HG03432 (cell line): ENCODE results near the gene APOM.

Experiments
- ATAC-seq: cut with Tn5 transposase; IDR thresholded peaks from one replicate; pipeline ENCODE4 v1.9.1; 2021; ENCODE audit warnings: mild to moderate bottlenecking, moderate library complexity; ENCODE audit not compliant: unreplicated experiment

Gene APOM

DNA sequence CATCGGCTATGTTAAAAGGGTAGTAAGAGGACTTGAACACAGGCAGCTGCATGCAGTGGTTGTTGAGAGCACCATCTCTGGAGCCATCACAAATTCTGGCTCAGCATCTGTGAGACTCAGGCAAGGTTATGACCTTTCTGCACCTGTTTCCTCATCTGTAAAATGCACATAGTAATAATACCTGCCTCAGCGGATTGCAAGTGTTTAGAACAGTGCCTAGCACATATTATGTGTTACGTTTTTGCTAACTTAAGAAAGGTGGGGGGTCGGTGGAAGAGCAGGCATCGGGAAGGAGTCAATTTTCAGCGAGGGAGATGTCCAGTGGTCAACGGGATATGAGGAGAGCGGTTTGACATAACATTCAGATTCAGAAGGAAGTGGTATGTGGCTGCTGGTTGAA is 22.3 kb downstream of the APOM start:
- ATAC-seq = no peak

DNA sequence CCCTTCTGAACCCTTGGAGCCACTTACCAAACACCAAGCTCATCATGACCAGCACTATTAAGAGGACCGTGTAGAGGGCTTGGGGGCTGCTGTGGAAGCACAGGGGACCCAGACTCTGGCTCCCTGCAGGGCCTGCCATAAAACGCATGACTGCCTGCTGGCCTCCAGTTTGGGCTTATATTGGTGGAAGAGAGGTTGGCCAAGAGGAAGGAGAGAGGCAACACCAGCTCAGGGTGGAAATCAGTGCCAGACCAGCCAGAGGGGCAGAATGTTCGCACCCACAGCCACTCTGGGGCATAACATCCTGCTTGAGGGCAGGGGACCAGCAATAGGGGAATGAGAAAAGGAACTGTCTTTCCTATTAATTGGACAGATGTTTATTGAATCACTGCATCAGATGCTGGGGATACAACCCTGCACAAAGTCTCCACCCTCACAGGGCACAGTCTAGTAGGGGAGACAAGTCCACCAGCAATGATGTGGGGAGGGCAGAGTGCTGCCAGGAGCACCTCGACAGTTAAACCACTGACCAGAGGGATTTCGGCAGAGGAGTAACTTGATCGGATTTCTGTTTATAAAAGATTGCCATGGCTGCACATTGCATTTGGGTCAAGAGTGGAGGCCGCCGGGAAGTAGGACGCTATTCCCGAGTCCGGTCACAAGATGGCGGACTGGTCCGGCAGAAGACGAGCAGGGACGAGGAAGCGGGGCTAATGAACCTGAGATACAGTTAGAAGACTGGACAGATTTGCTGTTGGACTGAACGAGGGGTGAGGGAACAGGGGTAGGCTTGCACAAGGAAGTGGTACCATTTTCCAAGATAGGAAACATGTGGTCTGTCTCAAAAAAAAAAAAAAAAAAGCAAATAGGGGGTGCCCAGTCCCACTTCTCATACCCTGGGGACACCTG is 24.8 kb downstream of the APOM start, which contains the start of gene LY6G5C:
TSS of gene LY6G5C (minus strand) at position 842 of the 909 bp plus-strand sequence. CDS start at position 148, 694 bp downstream.
- ATAC-seq = no peak

DNA sequence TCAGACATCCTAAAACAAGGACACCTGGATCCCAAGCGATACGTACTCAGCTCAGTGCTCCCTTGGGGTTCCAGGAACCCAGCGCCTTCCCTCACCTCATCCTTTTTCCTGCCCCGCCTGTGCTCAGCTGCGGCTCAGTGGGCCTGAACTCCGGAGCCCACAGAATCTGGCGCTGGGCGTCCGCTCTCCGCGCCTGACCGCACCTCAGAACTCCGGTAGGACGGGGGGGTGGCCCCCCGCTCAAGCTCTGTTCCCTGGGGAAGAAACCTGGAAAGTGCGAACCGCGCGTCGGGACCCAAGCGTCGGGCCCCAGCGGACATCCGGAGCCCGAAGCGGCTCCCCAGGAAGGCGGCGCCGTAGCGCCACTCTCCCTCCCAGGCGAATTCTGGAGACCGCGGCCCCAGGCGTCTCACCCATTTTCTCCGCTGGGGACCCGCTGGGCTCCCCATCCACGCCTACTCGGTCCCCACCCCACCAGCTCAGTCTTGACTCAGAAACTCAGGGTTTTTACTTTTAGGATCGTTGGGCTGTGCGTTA is 25.5 kb downstream of the APOM start:
- ATAC-seq = no peak

DNA sequence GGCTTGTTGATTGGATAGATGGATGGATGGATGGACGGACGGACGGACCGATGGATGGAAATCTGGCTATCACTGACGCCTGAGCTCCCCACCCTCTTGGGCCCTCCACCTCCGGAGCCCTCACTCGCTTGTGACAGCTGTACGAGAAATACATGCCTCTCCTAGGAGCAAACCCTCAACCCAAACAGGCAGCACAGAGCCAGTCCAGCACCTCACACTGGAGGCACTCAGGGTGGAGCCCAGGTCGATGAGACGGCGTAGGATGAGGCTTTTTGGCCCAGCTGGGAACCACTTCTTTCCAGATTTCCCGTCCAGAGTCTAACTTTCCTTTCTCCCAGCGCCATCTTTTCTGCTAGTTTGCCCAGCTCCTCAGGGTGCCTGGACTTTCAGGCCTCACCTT is 27.9 kb downstream of the APOM start:
- ATAC-seq = no peak

DNA sequence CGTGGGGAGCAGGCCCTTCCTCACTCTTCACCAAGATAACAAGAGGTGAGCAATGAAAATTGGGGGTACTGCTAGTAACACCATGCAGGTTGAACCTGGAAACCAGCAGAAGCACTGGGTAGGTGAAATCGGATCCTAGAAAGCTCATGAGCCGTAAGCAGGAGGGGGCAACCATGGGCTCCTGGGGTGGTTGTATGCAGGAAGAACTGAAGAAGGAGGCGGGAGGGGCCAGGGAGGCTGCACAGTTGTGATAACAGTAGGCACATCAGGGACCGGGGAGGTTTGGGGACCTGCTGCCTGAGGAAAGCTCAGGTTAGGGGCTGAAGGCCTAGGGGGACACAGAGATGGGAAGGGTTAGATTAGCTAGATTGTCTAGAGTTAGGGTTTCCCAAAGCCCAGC is 30.8 kb downstream of the APOM start:
- no peak for ATAC-seq

DNA sequence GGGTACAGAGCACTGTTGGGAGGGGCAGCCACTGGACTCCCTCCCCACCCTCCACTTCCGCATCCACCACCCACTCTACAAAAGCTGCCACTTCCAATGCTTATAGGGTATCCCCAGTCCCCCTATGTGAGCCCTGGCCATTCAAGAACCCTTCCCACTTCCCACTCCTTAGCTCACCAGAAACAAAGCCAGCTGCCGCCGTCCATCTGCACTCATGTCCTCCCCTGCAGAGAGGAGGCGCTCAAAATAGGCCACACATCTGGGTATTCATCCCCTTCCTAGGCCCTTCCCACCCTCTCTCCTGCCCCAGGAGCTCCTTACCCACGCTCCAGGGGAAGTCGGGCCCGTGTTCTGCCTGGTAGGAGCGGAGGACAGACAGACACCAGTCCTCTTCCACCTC is 31.6 kb downstream of the APOM start:
- ATAC-seq = no peak

DNA sequence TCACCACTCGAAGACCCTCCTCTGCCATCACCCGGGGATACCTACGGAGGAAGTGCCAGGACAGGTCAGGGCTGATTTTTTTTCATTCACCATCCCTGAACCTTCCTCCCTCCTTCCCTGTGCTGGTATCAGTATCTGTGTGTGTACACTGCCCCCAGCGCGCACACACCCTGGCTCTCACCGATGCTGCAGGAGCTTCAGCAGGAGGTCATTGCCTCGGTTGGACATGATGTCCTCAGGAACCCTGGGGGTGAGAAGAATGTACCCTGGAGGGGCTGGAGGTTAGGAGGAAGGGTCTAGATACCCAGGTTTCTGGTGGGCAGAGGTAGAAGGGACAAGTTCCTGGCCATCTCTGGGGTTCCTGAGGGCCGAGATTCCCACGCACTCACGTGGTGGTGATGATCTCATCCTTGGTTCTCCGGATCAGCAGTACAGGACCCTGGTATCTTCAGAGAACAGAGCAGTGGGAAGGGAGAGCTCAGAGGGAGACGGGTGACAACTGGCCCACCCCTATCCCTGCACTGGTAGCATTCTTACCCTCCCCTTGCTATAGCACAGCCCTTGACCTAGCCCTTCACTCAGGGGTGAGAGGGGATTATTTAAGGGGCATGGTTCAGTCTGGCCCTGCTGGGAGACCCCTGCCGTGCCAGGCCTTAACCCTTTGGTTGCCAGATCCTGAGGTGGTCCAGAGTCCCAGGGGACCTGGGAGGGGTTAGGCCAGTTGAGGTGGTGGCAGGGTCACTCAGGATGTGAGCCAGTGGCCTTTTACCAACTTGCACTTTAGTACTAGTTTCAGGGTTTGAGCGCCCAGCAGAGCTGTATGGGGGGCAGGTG is 32.4 kb downstream of the APOM start:
- no peak for ATAC-seq

DNA sequence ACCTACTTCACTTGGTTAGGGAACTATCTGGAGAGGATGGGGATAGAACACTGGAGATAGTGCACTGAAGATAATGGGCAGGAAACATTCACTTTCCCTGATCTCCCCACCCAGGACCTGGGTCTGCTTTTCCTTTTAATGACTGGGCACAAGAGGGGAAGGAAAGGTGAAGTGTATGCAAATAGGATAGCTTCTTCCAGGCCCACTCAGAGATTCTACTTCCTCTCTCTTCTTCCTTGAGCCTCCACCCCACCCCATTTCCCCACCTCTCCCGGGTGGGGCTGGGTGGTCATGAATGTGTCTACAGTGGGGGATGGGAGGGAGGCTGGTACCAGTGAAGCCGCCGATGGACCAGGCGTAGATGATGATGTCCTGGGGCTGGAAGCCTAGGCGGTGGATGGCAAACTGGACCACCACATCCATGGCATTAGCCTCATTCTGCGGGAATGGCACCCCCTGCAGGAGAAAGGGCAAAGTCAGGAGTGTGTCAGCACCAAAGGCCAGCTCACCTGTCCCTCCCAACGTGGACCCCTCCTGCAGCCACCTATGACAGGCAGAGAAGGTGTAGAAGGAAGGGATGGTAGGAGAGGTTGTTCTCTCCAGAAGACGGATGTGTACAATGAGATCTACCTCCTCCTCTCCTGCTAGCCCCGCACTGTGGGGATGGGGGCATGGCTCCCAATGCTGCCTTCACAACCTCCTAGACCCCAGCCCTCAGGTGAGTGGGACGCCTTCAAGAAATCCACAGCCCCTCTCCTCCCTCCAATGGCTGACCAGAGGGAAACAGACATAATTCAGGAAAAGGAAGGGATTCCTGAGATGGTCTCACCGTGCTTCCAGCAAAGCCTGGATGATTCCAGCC is 33.8 kb downstream of the APOM start:
- no peak for ATAC-seq

DNA sequence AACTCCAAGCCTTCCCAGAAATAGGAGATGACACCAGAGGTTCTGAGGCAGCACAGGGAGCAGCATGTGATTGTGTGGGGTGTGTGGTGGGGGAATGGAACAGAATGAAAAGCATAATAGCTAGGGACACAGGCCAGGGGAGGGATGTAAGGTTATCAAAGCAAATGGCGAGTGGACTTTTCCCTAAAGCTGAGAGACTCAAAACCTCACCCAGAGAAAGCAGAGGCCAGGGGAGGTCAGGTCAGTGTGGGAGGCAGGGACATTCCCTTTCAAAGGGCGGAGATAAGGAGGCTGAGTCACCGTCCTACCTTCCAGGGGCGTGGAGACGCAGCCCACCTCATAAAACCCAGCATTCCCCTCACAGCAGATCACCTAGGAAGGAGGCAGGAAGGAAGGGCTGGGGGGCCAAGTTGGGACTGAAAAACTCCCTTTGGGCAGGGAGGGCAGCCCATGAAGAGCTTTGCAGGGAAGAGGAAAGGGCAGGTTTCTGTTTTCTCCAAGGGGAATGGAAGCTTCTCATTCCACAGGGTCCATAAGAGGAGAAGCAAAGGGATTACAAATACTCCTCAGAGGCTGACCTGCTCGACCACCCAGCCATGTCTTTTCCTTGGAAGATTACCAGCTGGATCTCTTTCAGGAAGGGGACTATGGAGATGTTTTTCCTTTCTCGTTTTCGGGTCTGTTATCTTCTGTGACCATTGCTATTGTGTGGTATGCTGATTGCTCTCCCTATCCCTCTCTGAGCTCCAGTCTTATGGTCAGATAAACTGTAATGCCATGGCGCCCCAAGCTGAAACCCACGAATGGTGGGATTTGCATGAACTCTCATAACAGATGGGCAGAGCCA is 34.8 kb downstream of the APOM start:
- no peak for ATAC-seq

DNA sequence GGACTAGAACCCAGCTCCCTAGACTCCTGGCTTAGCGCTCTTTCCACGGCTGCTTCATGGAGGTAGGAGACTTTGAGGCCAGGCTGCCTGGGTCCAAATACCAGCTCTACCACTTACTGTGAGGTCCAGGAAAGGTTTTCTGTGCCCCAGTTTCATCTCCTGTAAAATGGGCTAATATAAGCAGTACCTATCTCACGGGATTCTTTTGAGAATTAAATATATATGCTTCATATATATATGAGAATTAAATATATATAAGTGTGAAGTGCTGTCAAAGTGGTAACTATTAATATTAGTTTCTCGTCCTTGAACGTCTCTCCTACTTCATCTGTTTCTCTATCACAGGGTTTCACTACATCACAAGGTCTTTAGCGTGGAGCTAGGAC is 35.4 kb downstream of the APOM start:
- no peak for ATAC-seq

DNA sequence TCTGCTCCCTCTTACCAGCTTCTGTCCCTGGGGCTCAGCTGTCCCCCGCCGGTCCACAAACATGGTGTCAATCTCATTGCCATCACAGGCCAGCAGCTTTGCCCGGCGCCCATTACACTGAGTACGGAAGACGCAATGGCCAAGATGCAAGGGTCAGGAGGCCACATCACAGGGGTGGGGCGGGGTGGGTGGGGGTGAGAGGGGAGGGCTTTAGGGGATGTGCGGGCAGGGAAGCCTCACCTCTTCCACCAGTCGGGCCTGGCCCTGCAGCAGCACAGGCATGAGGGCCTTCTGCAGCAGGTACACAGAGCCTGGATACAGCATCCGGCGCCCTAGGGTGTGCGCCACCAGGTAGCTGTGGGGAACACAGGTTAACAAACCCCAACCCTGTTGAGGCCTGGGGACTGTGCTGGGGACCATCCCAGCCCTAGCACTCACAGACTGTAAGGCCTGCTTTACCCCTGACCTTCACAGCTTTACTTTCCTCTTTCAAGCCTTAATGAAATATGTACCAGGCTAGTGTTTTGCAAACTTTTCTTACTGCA is 35.9 kb downstream of the APOM start:
- ATAC-seq = no peak

DNA sequence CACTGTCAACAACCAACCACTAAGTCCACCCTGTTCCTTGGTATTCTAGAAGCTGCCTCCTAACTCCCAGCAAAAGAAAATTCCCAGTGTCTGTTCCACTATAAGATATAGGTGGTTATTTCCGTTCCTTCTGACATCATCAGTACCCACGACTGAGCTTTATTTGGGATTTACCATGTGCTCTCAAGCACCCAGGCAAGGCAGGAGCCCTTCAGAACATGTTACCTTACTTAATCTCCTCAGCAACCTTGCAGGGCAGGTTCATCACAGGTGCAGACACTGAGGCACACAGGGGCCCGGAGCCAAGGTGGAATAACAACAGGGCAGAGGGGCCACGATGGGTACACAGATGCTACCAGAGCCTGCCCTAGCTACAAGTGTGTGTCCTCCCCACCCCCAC is 36.7 kb downstream of the APOM start:
- ATAC-seq = no peak

DNA sequence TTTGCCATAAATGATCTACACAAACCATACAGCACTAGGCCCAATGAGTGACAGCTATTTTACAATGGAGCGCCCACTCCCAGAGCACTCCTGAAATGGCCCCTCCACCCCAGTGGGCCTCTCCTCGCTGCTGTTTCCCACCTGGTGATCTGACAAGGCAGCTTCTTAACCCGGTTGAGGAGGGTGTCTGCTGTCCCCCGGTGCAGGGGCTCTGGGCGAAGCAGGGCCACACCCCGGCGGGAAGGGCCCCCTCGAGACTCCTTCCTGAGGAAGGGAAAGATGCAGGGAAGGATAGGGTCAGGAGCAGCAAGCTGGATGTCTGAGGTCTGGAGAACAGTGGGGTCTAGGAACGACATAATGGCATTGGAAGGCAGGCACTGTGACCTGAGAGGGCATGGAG is 37.2 kb downstream of the APOM start:
- ATAC-seq = no peak

DNA sequence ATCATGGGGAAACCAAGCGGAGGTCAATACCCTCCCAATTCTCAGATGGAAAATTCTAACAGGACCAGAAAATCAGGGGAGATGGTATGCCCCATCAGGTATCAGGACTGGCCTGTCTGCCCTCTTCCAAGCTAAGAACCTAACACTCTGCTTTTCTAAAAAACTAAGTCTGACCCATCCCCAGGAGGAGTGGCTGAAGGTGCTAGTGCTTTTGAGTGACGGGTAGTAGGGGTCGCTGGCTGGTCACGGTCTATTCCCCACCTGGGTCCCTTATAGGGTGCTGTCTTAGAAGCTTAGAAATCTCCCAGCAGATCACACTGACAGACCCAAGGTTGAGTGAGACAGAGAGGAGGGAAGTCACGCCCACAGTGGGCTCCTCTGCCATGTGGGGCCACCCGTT is 37.8 kb downstream of the APOM start:
- ATAC-seq = no peak

DNA sequence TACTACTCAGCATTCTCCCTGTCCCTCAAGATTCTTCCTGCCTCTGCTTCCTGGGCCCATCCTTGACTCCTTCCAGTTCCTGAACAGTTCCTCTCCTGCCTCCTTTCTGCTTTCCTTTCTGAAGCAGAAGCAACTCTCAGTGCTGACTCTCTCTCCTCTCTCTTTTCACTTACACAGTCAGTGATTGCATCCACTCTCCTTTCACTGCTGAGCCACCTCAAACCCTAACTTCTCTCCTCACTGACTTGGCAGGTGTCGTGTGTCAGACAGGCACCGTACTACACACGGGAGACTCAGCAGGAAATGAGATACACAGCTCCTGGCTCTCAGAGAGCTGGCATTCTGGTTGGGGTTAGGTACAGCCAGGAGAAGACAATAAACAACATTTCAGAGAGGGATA is 41.9 kb downstream of the APOM start:
- ATAC-seq = no peak

DNA sequence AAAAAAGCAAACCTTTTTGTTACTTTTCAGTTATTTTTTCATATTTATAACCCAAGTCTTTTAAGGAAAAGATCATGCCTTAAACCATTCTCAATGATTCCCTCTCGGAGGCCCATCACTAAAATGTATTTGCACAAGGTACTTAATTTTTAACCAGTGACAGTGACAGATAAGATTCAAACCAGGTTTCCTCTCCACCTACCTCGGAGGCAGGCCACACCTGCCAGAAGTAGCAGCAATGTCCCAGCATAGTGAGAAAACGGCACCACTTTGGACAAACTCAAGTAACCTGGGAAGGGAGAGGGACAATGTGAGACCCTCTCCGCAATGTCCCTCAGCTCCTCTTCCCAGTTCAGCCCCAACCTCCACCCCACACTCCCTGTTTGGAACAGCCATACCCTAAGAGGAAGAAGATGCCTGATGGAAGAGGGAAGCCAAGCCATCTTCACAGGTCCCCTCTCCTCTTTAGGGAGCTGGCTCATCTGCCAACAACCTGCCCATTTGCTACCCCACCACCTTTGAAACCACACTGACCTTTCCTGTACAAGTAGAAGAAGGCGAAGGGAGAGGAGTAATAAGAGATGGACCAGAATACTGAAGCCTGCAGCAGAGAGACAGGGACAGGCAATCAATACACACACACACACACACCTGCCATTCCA is 45.2 kb downstream of the APOM start:
- no peak for ATAC-seq

DNA sequence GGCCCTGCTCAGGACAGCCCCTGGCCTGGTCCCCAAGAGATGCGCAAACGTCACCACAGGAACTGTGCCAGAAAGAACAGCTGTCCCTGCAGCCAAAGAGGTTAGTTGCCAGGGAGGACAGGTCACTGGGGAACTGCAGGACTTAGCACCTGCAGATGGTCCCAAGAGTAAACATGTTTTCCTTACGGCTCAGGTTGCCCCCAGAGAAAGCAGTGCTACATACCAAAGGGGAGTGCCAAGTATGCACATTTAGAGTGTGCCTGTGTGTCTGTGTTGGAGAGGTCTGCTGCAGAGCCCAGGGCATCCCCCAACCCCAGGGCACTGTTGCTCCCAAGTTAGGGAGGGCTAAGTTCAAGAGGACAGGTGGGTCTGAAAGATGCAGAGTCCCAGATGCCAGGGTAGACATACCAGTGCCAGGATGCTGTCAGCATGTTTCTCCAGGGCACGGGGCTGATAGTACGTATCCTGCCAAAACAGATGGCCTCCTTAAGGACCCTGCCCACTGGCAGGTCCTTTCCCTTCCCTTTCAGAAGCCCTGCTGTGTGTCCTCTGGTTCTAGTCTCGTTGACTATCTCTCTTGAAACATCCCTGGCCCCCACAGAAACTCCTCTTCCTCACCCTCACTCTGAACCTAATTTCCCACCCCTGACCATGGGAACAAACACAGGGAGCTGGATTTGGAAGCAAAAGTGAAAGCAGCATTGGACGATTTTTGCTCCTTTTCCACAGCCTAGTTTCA is 46.1 kb downstream of the APOM start:
- ATAC-seq = no peak

DNA sequence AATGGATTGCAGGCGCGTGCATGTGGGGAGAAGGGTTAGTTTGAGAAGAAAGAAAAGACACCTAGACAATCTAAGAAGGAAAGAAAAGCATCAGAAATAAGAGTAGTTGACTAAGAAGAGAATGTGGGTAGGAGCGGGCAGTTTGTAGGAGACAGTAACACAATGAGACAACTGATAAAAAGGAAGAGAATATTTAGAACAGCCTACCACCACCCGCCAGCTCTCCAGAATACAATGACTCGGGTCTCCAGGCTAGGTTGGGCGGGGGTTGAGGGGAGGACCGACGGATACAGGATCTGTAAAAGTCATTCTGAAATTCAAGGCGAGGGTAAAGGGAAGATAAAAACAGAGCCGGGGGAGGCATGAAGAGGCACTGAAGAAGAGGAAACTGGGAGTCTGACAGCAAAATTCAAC is 46.7 kb downstream of the APOM start:
- ATAC-seq = peak; percentile 3
